ENCODE results near the gene NR4A2. TPM values are rescaled to one million over a fixed set of nuclear protein-coding genes. Genes with fewer than 3 reads are reported as not detected.

Gene NR4A2
- total RNA-seq, 4 donors from 2014 or later: 0.42 to 2.8 (median 2.5) TPM

- no peak for DNase-seq (ENCODE audit: extremely low spot score)
- H3K4me1 ChIP-seq: peaks cover 12 to 58% (median 41%) of the 10 kb centered on the region in 4 donors
- WGBS: 0% methylated on average over 12 of the region's 48 CpGs
- peak overlapping the region; percentile 97 to 100 (median 99) for H3K27ac ChIP-seq (replicated peaks in 1 of 4)
- H3K27me3 ChIP-seq: no peaks in the 10 kb centered on the region
- no peak for TF ChIP-seq POLR2A (IDR thresholded peaks at IDR 0.05; ENCODE audit: low read depth)
- TF ChIP-seq POLR2AphosphoS5 (IDR thresholded peaks at IDR 0.05): peak in 1 of 2 donors; percentile 17
- H3K9me3 ChIP-seq: no peaks in the 10 kb centered on the region
- H3K4me3 ChIP-seq: peak overlapping the region; percentile 75 to 84 (median 80)
- intact Hi-C loops (cut with DNase I): loop anchor here (5.0 to 10.0 kb wide), 3 partner anchors 253 to 843 kb away; no protein-coding TSS in a partner anchor
- H3K36me3 ChIP-seq: peaks cover 0 to 8% (median 7%) of the 10 kb centered on the region in 4 donors
Observed at GRCh38 chr2:156333951-156334495, 1.5 kb upstream of the NR4A2 start.

GRCh38 chr2:156333274-156333950, 891 bp upstream of the NR4A2 start:
- peaks cover 9 to 55% (median 36%) of the 10 kb centered on the region in 4 donors for H3K4me1 ChIP-seq
- under 1% methylated on average over 27 of the region's 28 CpGs for WGBS
- no peaks in the 10 kb centered on the region for H3K9me3 ChIP-seq
- no peaks in the 10 kb centered on the region for H3K27me3 ChIP-seq
- H3K4me3 ChIP-seq: peak overlapping the region; percentile 75 to 84 (median 80)
- intact Hi-C loops (cut with DNase I): loop anchor here (5.0 to 10.0 kb wide), 3 partner anchors 254 to 844 kb away; no protein-coding TSS in a partner anchor
- TF ChIP-seq POLR2A (IDR thresholded peaks at IDR 0.05; ENCODE audit: low read depth): no peak
- peak in 1 of 2 donors; percentile 29 for TF ChIP-seq POLR2AphosphoS5 (IDR thresholded peaks at IDR 0.05)
- no peak for DNase-seq (ENCODE audit: extremely low spot score)
- H3K27ac ChIP-seq (replicated peaks in 1 of 4): peak overlapping the region; percentile 97 to 100 (median 99)
- H3K36me3 ChIP-seq: peaks cover 0 to 11% (median 8%) of the 10 kb centered on the region in 4 donors

GRCh38 chr2:156332284-156332533, 312 bp downstream of the NR4A2 start:
- intact Hi-C loops (cut with DNase I): loop anchor here (5.0 to 10.0 kb wide), 3 partner anchors 255 to 845 kb away; no protein-coding TSS in a partner anchor
- Histone ChIP-seq H3K27me3 (no peaks in the 10 kb centered on the region), H3K36me3 (peaks cover 7 to 23% (median 16%) of the 10 kb centered on the region in 4 donors), H3K4me1 (peaks cover 9 to 48% (median 34%) of the 10 kb centered on the region in 4 donors), H3K27ac (replicated peaks in 1 of 4) (peak overlapping the region; percentile 97 to 100 (median 99)), H3K9me3 (no peaks in the 10 kb centered on the region), H3K4me3 (peak overlapping the region; percentile 75 to 84 (median 80))
- 3% methylated on average over 12 of the region's 12 CpGs for WGBS
- no peak for DNase-seq (ENCODE audit: extremely low spot score)
- TF ChIP-seq POLR2AphosphoS5 (IDR thresholded peaks at IDR 0.05): no peak
- TF ChIP-seq EP300 (IDR thresholded peaks at IDR 0.05): no peak
- no peak for TF ChIP-seq POLR2A (IDR thresholded peaks at IDR 0.05; ENCODE audit: low read depth)
- TF ChIP-seq CTCF (IDR thresholded peaks at IDR 0.05): no peak

- Histone ChIP-seq H3K4me3 (peak overlapping the region; percentile 75 to 84 (median 80)), H3K9me3 (no peaks in the 10 kb centered on the region), H3K4me1 (peaks cover 9 to 48% (median 34%) of the 10 kb centered on the region in 4 donors), H3K27me3 (no peaks in the 10 kb centered on the region), H3K36me3 (peaks cover 7 to 27% (median 17%) of the 10 kb centered on the region in 4 donors), H3K27ac (replicated peaks in 1 of 4) (peak overlapping the region; percentile 97 to 100 (median 99))
- no peak for DNase-seq (ENCODE audit: extremely low spot score)
- 3% methylated on average over 18 of the region's 18 CpGs for WGBS
- TF ChIP-seq POLR2AphosphoS5 (IDR thresholded peaks at IDR 0.05) (peak; percentile 34 to 90), EP300 (IDR thresholded peaks at IDR 0.05) (no peak)
- intact Hi-C loops (cut with DNase I): loop anchor here (5.0 to 10.0 kb wide), 3 partner anchors 256 to 846 kb away; no protein-coding TSS in a partner anchor
Observed at GRCh38 chr2:156331572-156332283, 793 bp downstream of the NR4A2 start.

GRCh38 chr2:156329927-156330726, 2.4 kb downstream of the NR4A2 start:
- Histone ChIP-seq H3K4me1 (peaks cover 9 to 38% (median 25%) of the 10 kb centered on the region in 4 donors), H3K27ac (replicated peaks in 1 of 4) (no peak overlapping the region), H3K27me3 (no peaks in the 10 kb centered on the region), H3K4me3 (peak overlapping the region in 1 of 4 donors; percentile 30), H3K36me3 (peaks cover 7 to 37% (median 28%) of the 10 kb centered on the region in 4 donors), H3K9me3 (no peaks in the 10 kb centered on the region)
- intact Hi-C loops (cut with DNase I): loop anchor here (5.0 to 10.0 kb wide), 3 partner anchors 257 to 847 kb away; no protein-coding TSS in a partner anchor
- 72% methylated on average over 23 of the region's 23 CpGs for WGBS
- DNase-seq (ENCODE audit: extremely low spot score): no peak
- no peak for TF ChIP-seq POLR2A (IDR thresholded peaks at IDR 0.05; ENCODE audit: low read depth)
- TF ChIP-seq EP300 (IDR thresholded peaks at IDR 0.05): no peak
- no peak for TF ChIP-seq POLR2AphosphoS5 (IDR thresholded peaks at IDR 0.05)
- no peak for TF ChIP-seq CTCF (IDR thresholded peaks at IDR 0.05)

All from esophagus muscularis mucosa (tissue), 4 donors.